Measurements from ENCODE around the gene CFAP69. TPM values are rescaled to one million over a fixed set of nuclear protein-coding genes. Genes with fewer than 3 reads are reported as not detected.

The CFAP69 gene
- total and polyA plus RNA-seq, 4 donors, result 1.8 to 60.0 (median 9.0) TPM

DNA sequence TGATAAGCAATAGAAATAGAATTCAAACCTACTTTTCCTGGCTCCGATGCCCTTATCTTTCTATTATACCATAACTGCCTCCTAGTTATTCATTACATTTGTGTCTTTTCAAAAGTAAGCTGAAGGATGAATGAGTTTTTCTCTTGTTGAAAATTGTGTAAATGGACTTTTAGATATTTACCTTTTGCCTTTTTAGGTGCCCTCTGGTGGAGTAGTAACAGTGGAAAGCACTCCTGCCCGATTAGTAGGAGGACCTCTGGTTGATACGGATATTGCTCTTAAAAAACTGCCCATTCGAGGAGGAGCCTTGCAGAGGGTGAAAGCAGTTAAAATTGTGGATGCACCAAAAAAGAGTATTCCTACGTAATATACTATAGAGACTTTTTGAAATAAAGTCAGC, 64.9 kb downstream of the CFAP69 start:
- TF ChIP-seq, protein P1, sequence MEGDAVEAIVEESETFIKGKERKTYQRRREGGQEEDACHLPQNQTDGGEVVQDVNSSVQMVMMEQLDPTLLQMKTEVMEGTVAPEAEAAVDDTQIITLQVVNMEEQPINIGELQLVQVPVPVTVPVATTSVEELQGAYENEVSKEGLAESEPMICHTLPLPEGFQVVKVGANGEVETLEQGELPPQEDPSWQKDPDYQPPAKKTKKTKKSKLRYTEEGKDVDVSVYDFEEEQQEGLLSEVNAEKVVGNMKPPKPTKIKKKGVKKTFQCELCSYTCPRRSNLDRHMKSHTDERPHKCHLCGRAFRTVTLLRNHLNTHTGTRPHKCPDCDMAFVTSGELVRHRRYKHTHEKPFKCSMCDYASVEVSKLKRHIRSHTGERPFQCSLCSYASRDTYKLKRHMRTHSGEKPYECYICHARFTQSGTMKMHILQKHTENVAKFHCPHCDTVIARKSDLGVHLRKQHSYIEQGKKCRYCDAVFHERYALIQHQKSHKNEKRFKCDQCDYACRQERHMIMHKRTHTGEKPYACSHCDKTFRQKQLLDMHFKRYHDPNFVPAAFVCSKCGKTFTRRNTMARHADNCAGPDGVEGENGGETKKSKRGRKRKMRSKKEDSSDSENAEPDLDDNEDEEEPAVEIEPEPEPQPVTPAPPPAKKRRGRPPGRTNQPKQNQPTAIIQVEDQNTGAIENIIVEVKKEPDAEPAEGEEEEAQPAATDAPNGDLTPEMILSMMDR (IDR thresholded peaks at IDR 0.05; ENCODE audit: control extremely low read depth, extremely low read depth), result no peak
- ATAC-seq (ENCODE audit: insufficient read depth, low FRiP score), result no peak

DNA sequence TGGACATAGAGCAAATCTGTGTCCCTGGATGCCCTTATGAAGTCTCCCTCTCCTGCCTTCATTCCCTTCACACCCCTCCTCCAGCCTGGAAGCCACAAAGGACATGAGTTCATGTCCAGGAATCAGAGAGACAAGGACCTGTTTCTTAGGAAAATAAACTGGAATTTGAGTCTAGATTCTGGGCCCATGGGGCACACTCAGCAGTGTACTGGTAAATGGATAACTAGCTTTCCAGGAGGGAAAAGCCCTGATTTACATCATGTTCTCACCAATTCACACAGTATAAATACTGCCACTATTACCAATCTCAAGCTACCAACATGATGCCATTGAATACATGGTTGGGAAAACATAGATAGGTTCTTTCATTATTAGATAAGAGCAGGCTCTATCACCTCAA, 66.2 kb downstream of the CFAP69 start:
- TF ChIP-seq, protein P1 (IDR thresholded peaks at IDR 0.05; ENCODE audit: control extremely low read depth, extremely low read depth), result no peak
- Histone ChIP-seq H3K9me3 (ENCODE audit: control insufficient read depth in 4 of 4, insufficient read depth in 3 of 4, low read length in 3 of 4) (no peaks in the 10 kb centered on the region), H3K27me3 (ENCODE audit: control insufficient read depth in 3 of 3, insufficient read depth in 3 of 3, low read length in 2 of 3) (no peaks in the 10 kb centered on the region), H3K27ac (ENCODE audit: low read depth in 1 of 2, low read length in 1 of 2) (no peak overlapping the region), H3K9ac (ENCODE audit: insufficient read depth in 1 of 2, low read length in 2 of 2) (no peak overlapping the region), H3K4me3 (no peak overlapping the region), H3K36me3 (ENCODE audit: control insufficient read depth in 4 of 4, insufficient read depth in 4 of 4, low read length in 4 of 4) (peaks cover 0 to 3% (median 1%) of the 10 kb centered on the region in 4 donors), H3K4me1 (ENCODE audit: control insufficient read depth in 5 of 5, insufficient read depth in 5 of 5, low read length in 5 of 5) (no peaks in the 10 kb centered on the region)
- DNase-seq, result no peak
- ATAC-seq (ENCODE audit: insufficient read depth, low FRiP score), result no peak

More for the DNA sequence above, 64.9 kb downstream of the CFAP69 start:
- peaks cover 0 to 3% (median 1%) of the 10 kb centered on the region in 4 donors for H3K36me3 ChIP-seq (ENCODE audit: control insufficient read depth in 4 of 4, insufficient read depth in 4 of 4, low read length in 4 of 4)
- H3K9ac ChIP-seq (ENCODE audit: insufficient read depth in 1 of 2, low read length in 2 of 2), result no peak overlapping the region
- no peaks in the 10 kb centered on the region for H3K4me1 ChIP-seq (ENCODE audit: control insufficient read depth in 5 of 5, insufficient read depth in 5 of 5, low read length in 5 of 5)
- H3K27me3 ChIP-seq (ENCODE audit: control insufficient read depth in 3 of 3, insufficient read depth in 3 of 3, low read length in 2 of 3), result no peaks in the 10 kb centered on the region
- no peak overlapping the region for H3K4me3 ChIP-seq
- no peak for DNase-seq
- H3K9me3 ChIP-seq (ENCODE audit: control insufficient read depth in 4 of 4, insufficient read depth in 3 of 4, low read length in 3 of 4), result no peaks in the 10 kb centered on the region
- H3K27ac ChIP-seq (ENCODE audit: low read depth in 1 of 2, low read length in 1 of 2), result no peak overlapping the region
- WGBS, 2 donors, result 84 to 90% methylated on average over 5 of the region's 5 CpGs

DNA sequence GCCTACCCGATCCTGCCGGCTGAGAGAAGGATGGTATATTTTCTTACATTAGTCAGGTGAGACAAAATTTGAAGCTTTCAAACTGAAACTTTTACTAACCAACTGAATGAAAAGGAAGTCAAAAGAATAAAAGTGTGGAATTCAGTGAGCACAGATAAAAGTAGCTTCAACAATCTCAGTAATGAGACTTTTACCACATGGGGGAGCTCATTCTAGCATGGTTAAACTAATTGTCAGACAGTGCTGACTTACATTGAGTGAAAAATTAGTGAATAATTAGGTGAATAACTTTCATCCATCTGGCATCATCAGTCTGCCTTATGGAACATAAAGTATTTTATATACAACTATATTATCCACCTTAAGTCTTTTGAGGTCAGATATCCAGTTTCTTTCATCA, 67.8 kb downstream of the CFAP69 start:
- WGBS, 2 donors, result 84 to 96% methylated on average over 2 of the region's 2 CpGs
- ATAC-seq (ENCODE audit: insufficient read depth, low FRiP score), result no peak
- H3K36me3 ChIP-seq (ENCODE audit: control insufficient read depth in 4 of 4, insufficient read depth in 4 of 4, low read length in 4 of 4), result peaks cover 0 to 3% (median 1%) of the 10 kb centered on the region in 4 donors

More for the DNA sequence above, 67.8 kb downstream of the CFAP69 start:
- Histone ChIP-seq H3K9me3 (ENCODE audit: control insufficient read depth in 4 of 4, insufficient read depth in 3 of 4, low read length in 3 of 4) (no peaks in the 10 kb centered on the region), H3K9ac (ENCODE audit: insufficient read depth in 1 of 2, low read length in 2 of 2) (no peak overlapping the region), H3K4me1 (ENCODE audit: control insufficient read depth in 5 of 5, insufficient read depth in 5 of 5, low read length in 5 of 5) (no peaks in the 10 kb centered on the region), H3K27ac (ENCODE audit: low read depth in 1 of 2, low read length in 1 of 2) (no peak overlapping the region), H3K27me3 (ENCODE audit: control insufficient read depth in 3 of 3, insufficient read depth in 3 of 3, low read length in 2 of 3) (peaks cover 0 to 1% (median 0%) of the 10 kb centered on the region in 3 donors), H3K4me3 (no peak overlapping the region)
- no peak for DNase-seq
- TF ChIP-seq, protein P1 (IDR thresholded peaks at IDR 0.05; ENCODE audit: control extremely low read depth, extremely low read depth), result no peak

Measured in lung (tissue), 12 donors.